HG02571 (cell line): Measurements from ENCODE around the gene CDK5RAP2.
"Not testable (repeated sequence)": the region's sequence is repeated elsewhere in the genome, so short reads cannot be mapped to it uniquely, and the experiment has no call there.

ENCODE experiments used
- ATAC-seq: cut with Tn5 transposase; IDR thresholded peaks from one replicate; pipeline ENCODE4 v1.9.1; 2021; ENCODE audit warnings: mild to moderate bottlenecking, moderate library complexity; ENCODE audit not compliant: unreplicated experiment

The CDK5RAP2 gene

GRCh38 chr9:120521101-120521500 is 58.9 kb downstream of the CDK5RAP2 start:
- ATAC-seq: no peak

GRCh38 chr9:120515996-120516395 is 64.0 kb downstream of the CDK5RAP2 start:
- ATAC-seq: not testable (repeated sequence)

- ATAC-seq: not testable (repeated sequence)
These were observed 64.5 kb downstream of the CDK5RAP2 start for GRCh38 chr9:120515481-120515880.

GRCh38 chr9:120514405-120514804 is 65.6 kb downstream of the CDK5RAP2 start:
- ATAC-seq: no peak

GRCh38 chr9:120513825-120514396 is 66.1 kb downstream of the CDK5RAP2 start:
- no peak for ATAC-seq

- ATAC-seq: no peak
These were observed 69.2 kb downstream of the CDK5RAP2 start for GRCh38 chr9:120510816-120511215.

- no peak for ATAC-seq
These were observed 71.9 kb downstream of the CDK5RAP2 start for GRCh38 chr9:120507936-120508510.

GRCh38 chr9:120505186-120505585 is 74.8 kb downstream of the CDK5RAP2 start:
- ATAC-seq: no peak

GRCh38 chr9:120500733-120501132 is 79.2 kb downstream of the CDK5RAP2 start:
- no peak for ATAC-seq

GRCh38 chr9:120497865-120498264 is 82.1 kb downstream of the CDK5RAP2 start:
- ATAC-seq: not testable (repeated sequence)

GRCh38 chr9:120496438-120496837 is 83.5 kb downstream of the CDK5RAP2 start:
- not testable (repeated sequence) for ATAC-seq

- ATAC-seq: peak; percentile 72
These were observed 88.9 kb downstream of the CDK5RAP2 start for GRCh38 chr9:120490888-120491595.

GRCh38 chr9:120486835-120487234 is 93.1 kb downstream of the CDK5RAP2 start:
- ATAC-seq: no peak

- ATAC-seq: no peak
These were observed 93.6 kb downstream of the CDK5RAP2 start for GRCh38 chr9:120486347-120486746.

GRCh38 chr9:120485788-120486187 is 94.2 kb downstream of the CDK5RAP2 start:
- ATAC-seq: no peak

- ATAC-seq: no peak
These were observed 95.8 kb downstream of the CDK5RAP2 start for GRCh38 chr9:120484162-120484561.

- no peak for ATAC-seq
These were observed 97.4 kb downstream of the CDK5RAP2 start for GRCh38 chr9:120482424-120483186.

GRCh38 chr9:120481846-120482245 is 98.1 kb downstream of the CDK5RAP2 start:
- no peak for ATAC-seq

GRCh38 chr9:120481248-120481647 is 98.7 kb downstream of the CDK5RAP2 start:
- ATAC-seq: no peak

GRCh38 chr9:120480707-120481106 is 99.3 kb downstream of the CDK5RAP2 start:
- no peak for ATAC-seq

GRCh38 chr9:120478208-120478607 is 101.8 kb downstream of the CDK5RAP2 start:
- ATAC-seq: no peak
